K562 (cell line): ENCODE results near the gene ACTN2. TPM values are rescaled to one million over a fixed set of nuclear protein-coding genes. Genes with fewer than 3 reads are reported as not detected.

Source experiments
- ATAC-seq: fragments of 200-7000 bp; cut with Tn5 transposase; 3 replicates; pipeline ENCODE4 v1.9.1; 2020; ENCODE audit warnings: moderate library complexity
- BruUV-seq: library from RNA; stranded (reverse); fragments of 400-500 nt; replicated peaks from 2 replicates; lab custom pipeline; 2021; lab: Mats Ljungman, UMichigan
- CTCF ChIA-PET: fragments of 300-600 bp; formaldehyde crosslinking; extraction: SDS; loops from one replicate; lab custom pipeline; 2021; ENCODE audit warnings: low intra/inter-chr PET ratio; lab: Yijun Ruan, JAX
- POLR2A ChIA-PET: fragments of 300-600, 350-650 bp; sonication (Branson Sonifier 250); formaldehyde crosslinking; extraction: SDS; loops from one replicate; lab custom pipeline; 2021; ENCODE audit warnings: antibody characterized with exemption, inconsistent platforms; lab: Yijun Ruan, JAX
- DNase-seq, 4 experiments: peaks; one replicate each; pipeline versions ENCODE4 v3.0.0 to v3.0.0-alpha.2; 2011 to 2018; ENCODE audit warnings: low spot score in 3 of 4, mixed read lengths in 3 of 4; ENCODE audit errors: extremely low read depth in 1 of 4
- FAIRE-seq: peaks from 2 replicates; lab custom pipeline; 2011; peaks lifted over from hg19 to GRCh38; lab: Jason Lieb, UNC
- H2AFZ ChIP-seq: 2 replicates; pipeline ENCODE4 v1.6.0; 2011; ENCODE audit warnings: low read depth, low read length, control low read depth, inconsistent platforms
- H3K27ac ChIP-seq: fragments of 200-600 bp; 3 replicates; pipeline ENCODE4 v1.8.0; 2011; ENCODE audit warnings: low read depth, mild to moderate bottlenecking, control low read depth, inconsistent platforms, low read length, moderate library complexity, mixed read lengths; ENCODE audit errors: extremely low read depth
- H3K27me3 ChIP-seq, 2 experiments: fragments of 300-600 bp in 1 of 2; 2 replicates in 1 of 2; 3 replicates in 1 of 2; pipeline versions ENCODE4 v1.6.0 to v1.8.0; 2011; ENCODE audit warnings: inconsistent platforms in 2 of 2, low read length in 2 of 2, mild to moderate bottlenecking in 1 of 2, mixed read lengths in 1 of 2, moderate library complexity in 1 of 2; ENCODE audit not compliant: control insufficient read depth in 2 of 2, insufficient read depth in 2 of 2
- H3K36me3 ChIP-seq: fragments of 300-600 bp; 3 replicates; pipeline ENCODE4 v1.8.0; 2011; ENCODE audit warnings: mild to moderate bottlenecking, low read length, inconsistent platforms; ENCODE audit not compliant: control insufficient read depth, insufficient read depth
- H3K4me1 ChIP-seq, 2 experiments: fragments of 200-600 bp in 1 of 2; replicated peaks in 1 of 2; 2 replicates in 1 of 2; 3 replicates in 1 of 2; pipeline versions ENCODE4 v1.5.1 to v1.8.0; 2011; ENCODE audit warnings: inconsistent platforms in 2 of 2, low read length in 2 of 2, mild to moderate bottlenecking in 1 of 2, mixed read lengths in 1 of 2, moderate library complexity in 1 of 2; ENCODE audit not compliant: control insufficient read depth in 2 of 2, insufficient read depth in 2 of 2
- H3K4me2 ChIP-seq: 2 replicates; pipeline ENCODE4 v1.6.1; 2011; ENCODE audit warnings: low read length, control low read depth, inconsistent platforms, mixed read lengths; ENCODE audit not compliant: insufficient read depth
- H3K4me3 ChIP-seq: fragments of 200-600 bp; sonication (generic), shearing (Covaris generic); 2 replicates; pipeline ENCODE4 v1.5.1; 2016; ENCODE audit warnings: control low read depth, inconsistent platforms
- H3K79me2 ChIP-seq: fragments of 200-600 bp; 3 replicates; pipeline ENCODE4 v1.8.0; 2011; ENCODE audit warnings: low read length, inconsistent platforms; ENCODE audit not compliant: control insufficient read depth, insufficient read depth
- H3K9ac ChIP-seq, 2 experiments: 2 replicates each; pipeline versions ENCODE4 v1.6.0 to v1.6.1; 2011; ENCODE audit warnings: low read depth in 2 of 2, low read length in 2 of 2, control low read depth in 1 of 2, inconsistent platforms in 1 of 2, mild to moderate bottlenecking in 1 of 2, mixed read lengths in 1 of 2; ENCODE audit not compliant: insufficient read depth in 1 of 2
- H3K9me1 ChIP-seq: one replicate; pipeline ENCODE4 v1.6.0; 2011; ENCODE audit warnings: inconsistent platforms, mild to moderate bottlenecking, low read length, moderate library complexity; ENCODE audit not compliant: control insufficient read depth, insufficient read depth
- H3K9me3 ChIP-seq: replicated peaks from 2 replicates; pipeline ENCODE4 v1.5.1; 2011; ENCODE audit warnings: low read depth, low read length, inconsistent platforms; ENCODE audit not compliant: control insufficient read depth, insufficient read depth
- H4K20me1 ChIP-seq: replicated peaks from 2 replicates; pipeline ENCODE4 v1.6.1; 2011; ENCODE audit warnings: low read length, inconsistent platforms, mixed read lengths; ENCODE audit not compliant: control insufficient read depth, insufficient read depth
- CTCFL ChIP-seq: IDR thresholded peaks from 2 replicates; pipeline ENCODE4 v1.6.1; 2011; ENCODE audit warnings: borderline replicate concordance, low read depth, mild to moderate bottlenecking, moderate library complexity, low read length; ENCODE audit not compliant: insufficient read depth, poor library complexity, severe bottlenecking
- ERF ChIP-seq: fragments of 450-650 bp; formaldehyde crosslinking; IDR thresholded peaks from 2 replicates; pipeline ENCODE4 v1.4.0; 2020; ENCODE audit warnings: mild to moderate bottlenecking, mixed read lengths
- ETV5 ChIP-seq: sonication (generic); formaldehyde crosslinking; IDR thresholded peaks from 2 replicates; pipeline ENCODE4 v1.4.0; 2020; ENCODE audit warnings: low read depth, mild to moderate bottlenecking, missing genetic modification reagents
- MEIS2 ChIP-seq: fragments of 450-650 bp; IDR thresholded peaks from 2 replicates; pipeline ENCODE4 v1.6.1; 2014; ENCODE audit warnings: mild to moderate bottlenecking; ENCODE audit not compliant: partially characterized antibody
- NFRKB ChIP-seq: fragments of 450-650 bp; IDR thresholded peaks from 2 replicates; pipeline ENCODE4 v1.6.1; 2016; ENCODE audit warnings: low read depth
- NR1H2 ChIP-seq: sonication (generic); formaldehyde crosslinking; IDR thresholded peaks from 2 replicates; pipeline ENCODE4 v1.4.0; 2020; ENCODE audit warnings: mild to moderate bottlenecking, missing genetic modification reagents
- RAD21 ChIP-seq, 2 experiments: fragments of 250-450 bp in 1 of 2; fragments of 450-650 bp in 1 of 2; sonication (Bioruptor Pico) in 1 of 2; formaldehyde crosslinking in 1 of 2; IDR thresholded peaks in 1 of 2; conservative IDR thresholded peaks in 1 of 2; 2 replicates each; pipeline versions ENCODE4 v1.4.0 to v1.8.0; 2020 to 2022; ENCODE audit warnings: mild to moderate bottlenecking in 2 of 2, moderate library complexity in 1 of 2
- SMAD4 ChIP-seq: fragments of 250-450 bp; sonication (Bioruptor Pico); conservative IDR thresholded peaks from 2 replicates; pipeline ENCODE4 v1.8.0; 2021; ENCODE audit warnings: inconsistent platforms, mild to moderate bottlenecking, moderate library complexity
- ZNF124 ChIP-seq: sonication (generic); formaldehyde crosslinking; IDR thresholded peaks from 2 replicates; pipeline ENCODE4 v1.8.1; 2022; ENCODE audit warnings: missing genetic modification reagents
- ZNF224 ChIP-seq: sonication (generic); formaldehyde crosslinking; IDR thresholded peaks from 2 replicates; pipeline ENCODE4 v1.8.0; 2022; ENCODE audit warnings: mild to moderate bottlenecking, missing genetic modification reagents
- WGBS: fragments of 100-300 bp; shearing (Covaris generic); methylation state at CpG from one replicate; pipeline ENCODE4 v1.1.6; 2016; ENCODE audit warnings: low coverage, mixed read lengths; ENCODE audit not compliant: insufficient coverage; ENCODE audit errors: missing lambda C conversion rate; 5-methylcytosine and 5-hydroxymethylcytosine counted together
- in situ Hi-C: fragments of 300-500 bp; cut with MboI; formaldehyde crosslinking; loops from 4 replicates; pipeline ENCODE4 v1.15.0; 2018; ENCODE audit warnings: inconsistent platforms, mixed read lengths
- intact Hi-C: fragments of 100-400 bp; cut with micrococcal nuclease; formaldehyde crosslinking; loops from 2 replicates; pipeline ENCODE4 v1.14.2; 2022
- polyA plus RNA-seq, 8 experiments: library from polyadenylated mRNA; depleted of rRNA in 4 of 8; stranded (reverse) in 5 of 8; unstranded in 3 of 8; fragments of >200 nt; fragmentation: Nextera tagmentation in 2 of 8; fragmentation: Illumina TruSeq in 1 of 8; extraction: Ambion mirVana in 2 of 8; extraction: Trizol in 1 of 8; gene quantifications; 2 replicates each; pipeline versions ENCODE4 v1.2.1 to v1.2.3, GENCODE V29; 2011 to 2014; ENCODE audit warnings: inconsistent platforms in 1 of 8, missing spikeins in 1 of 8
- total RNA-seq, 7 experiments: library from RNA; depleted of rRNA in 6 of 7; stranded (reverse); fragments of >200 nt in 6 of 7; fragmentation: Illumina TruSeq in 2 of 7; extraction: Trizol in 2 of 7; gene quantifications; 2 replicates each; pipeline versions ENCODE4 v1.2.1 to v1.2.3, GENCODE V29; 2011 to 2021; ENCODE audit warnings: low replicate concordance in 1 of 7
- TF ChIP-seq, protein P1 (sequence below), 3 experiments: IDR thresholded peaks in 2 of 3; conservative IDR thresholded peaks in 1 of 3; 2 replicates each; pipeline ENCODE4 v1.5.1; 2011 to 2012; ENCODE audit warnings: low read length in 3 of 3, mild to moderate bottlenecking in 3 of 3, control low read depth in 2 of 3, improper control_type of control experiment in 1 of 3, inconsistent platforms in 1 of 3, low read depth in 1 of 3, mixed read lengths in 1 of 3, moderate library complexity in 1 of 3; ENCODE audit not compliant: insufficient read depth in 2 of 3

ACTN2 gene
- total and polyA plus RNA-seq, 9 of the 15 experiments (the other 6 are each of a cell fraction or from before 2014, with no cell fraction given) = 0.18 to 0.94 (median 0.42) TPM

DNA sequence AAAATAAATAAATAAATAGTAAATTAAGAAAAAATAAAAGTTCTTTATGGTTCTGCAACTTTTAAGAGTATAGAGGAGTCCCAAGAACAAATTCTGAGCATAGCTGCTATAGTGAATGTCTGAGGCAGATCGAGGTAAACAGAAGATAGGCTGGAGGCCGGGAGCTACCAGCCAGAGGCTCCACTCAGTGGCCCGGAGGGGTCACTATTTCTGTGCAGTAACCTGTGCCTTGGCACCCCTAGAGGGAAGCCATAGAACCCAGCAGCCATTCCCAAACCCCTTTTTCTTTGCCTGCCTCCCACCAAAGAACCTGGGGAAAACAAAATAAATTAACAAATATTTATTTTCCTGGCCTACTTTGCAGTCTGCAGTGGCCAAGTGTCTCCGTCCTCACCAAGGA is 43.5 kb upstream of the ACTN2 start:
- 3% methylated on average over 4 of the region's 4 CpGs for WGBS
- DNase-seq (peak in 2 of 4 experiments; percentile 12 to 27), ATAC-seq (peak; percentile 80), FAIRE-seq (no peak)
- Histone ChIP-seq H3K4me3 (no peak overlapping the region), H3K79me2 (no peaks in the 10 kb centered on the region), H3K27me3 (peaks cover 31 to 50% of the 10 kb centered on the region in 2 experiments), H3K36me3 (no peaks in the 10 kb centered on the region), H2AFZ (no peak overlapping the region), H3K9ac (no peak overlapping the region), H3K9me3 (no peaks in the 10 kb centered on the region), H3K4me2 (no peak overlapping the region), H4K20me1 (no peaks in the 10 kb centered on the region), H3K4me1 (no peaks in the 10 kb centered on the region), H3K9me1 (no peaks in the 10 kb centered on the region), H3K27ac (no peak overlapping the region)
- CTCF ChIA-PET = no interaction called here
- intact Hi-C loops (no loop called here), in situ Hi-C loops (no loop called here)
- BruUV-seq = no TSS peak
- TF ChIP-seq RAD21 (CRISPR knock-in tag; conservative IDR thresholded peaks at IDR 0.05 in 1 of 2, IDR thresholded peaks at IDR 0.05 in 1 of 2) = 0 out of 4 replicates have a peak, but pooled peaks of 1 of the 2 experiments have one; percentile 3
- no peak for TF ChIP-seq NR1H2 (CRISPR knock-in tag)
- no peak for TF ChIP-seq NFRKB
- TF ChIP-seq SMAD4 (CRISPR knock-in tag) = no peak
- TF ChIP-seq ZNF124 (CRISPR knock-in tag) = no peak
- TF ChIP-seq MEIS2 = no peak
- TF ChIP-seq, protein P1, sequence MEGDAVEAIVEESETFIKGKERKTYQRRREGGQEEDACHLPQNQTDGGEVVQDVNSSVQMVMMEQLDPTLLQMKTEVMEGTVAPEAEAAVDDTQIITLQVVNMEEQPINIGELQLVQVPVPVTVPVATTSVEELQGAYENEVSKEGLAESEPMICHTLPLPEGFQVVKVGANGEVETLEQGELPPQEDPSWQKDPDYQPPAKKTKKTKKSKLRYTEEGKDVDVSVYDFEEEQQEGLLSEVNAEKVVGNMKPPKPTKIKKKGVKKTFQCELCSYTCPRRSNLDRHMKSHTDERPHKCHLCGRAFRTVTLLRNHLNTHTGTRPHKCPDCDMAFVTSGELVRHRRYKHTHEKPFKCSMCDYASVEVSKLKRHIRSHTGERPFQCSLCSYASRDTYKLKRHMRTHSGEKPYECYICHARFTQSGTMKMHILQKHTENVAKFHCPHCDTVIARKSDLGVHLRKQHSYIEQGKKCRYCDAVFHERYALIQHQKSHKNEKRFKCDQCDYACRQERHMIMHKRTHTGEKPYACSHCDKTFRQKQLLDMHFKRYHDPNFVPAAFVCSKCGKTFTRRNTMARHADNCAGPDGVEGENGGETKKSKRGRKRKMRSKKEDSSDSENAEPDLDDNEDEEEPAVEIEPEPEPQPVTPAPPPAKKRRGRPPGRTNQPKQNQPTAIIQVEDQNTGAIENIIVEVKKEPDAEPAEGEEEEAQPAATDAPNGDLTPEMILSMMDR (IDR thresholded peaks at IDR 0.05 in 2 of 3, conservative IDR thresholded peaks at IDR 0.05 in 1 of 3; ENCODE audit: insufficient read depth in 2 of 3, low read depth in 1 of 3, low read length in 3 of 3) = peak; percentile 22 to 63 (median 32); a peak in 4 of 6 replicates
- TF ChIP-seq ETV5 (CRISPR knock-in tag) = no peak
- no peak for TF ChIP-seq ERF (CRISPR knock-in tag)
- no peak for TF ChIP-seq ZNF224 (CRISPR knock-in tag)
- peak; percentile 71 for TF ChIP-seq CTCFL
- POLR2A ChIA-PET = interaction anchor here (0.7 kb wide), 1 partner anchor 38 kb away, joined by 3 read pairs; the partner anchor contains the start of gene HEATR1
